Stimulated activated CD8-positive, alpha-beta memory T cell treated with anti-CD3 and anti-CD28 coated beads, Interleukin-15, amount 100 ng/mL, for 4 hours (primary cell): ENCODE data around the gene ZC2HC1C.
"Not testable (repeated sequence)": the region's sequence is repeated elsewhere in the genome, so short reads cannot be mapped to it uniquely, and the experiment has no call there.

ENCODE experiments used
- DNase-seq, 2 donors: peaks; one replicate each; pipeline ENCODE4 v3.0.0-alpha.2; 2020; ENCODE audit warnings: low read depth in 2 of 2

Gene ZC2HC1C

GRCh38 chr14:75094896-75095295 is 25.5 kb downstream of the ZC2HC1C start:
- DNase-seq = no peak

GRCh38 chr14:75095690-75096089 is 26.2 kb downstream of the ZC2HC1C start:
- DNase-seq = no peak

- no peak for DNase-seq
Observed at GRCh38 chr14:75096959-75097358, 27.5 kb downstream of the ZC2HC1C start.

GRCh38 chr14:75098212-75098611 is 28.8 kb downstream of the ZC2HC1C start:
- DNase-seq = no peak

- DNase-seq = no peak
Observed at GRCh38 chr14:75098682-75099081, 29.2 kb downstream of the ZC2HC1C start.

- DNase-seq = no peak
Observed at GRCh38 chr14:75101491-75101890, 32.0 kb downstream of the ZC2HC1C start.

- DNase-seq = no peak
Observed at GRCh38 chr14:75107186-75107585, 37.7 kb downstream of the ZC2HC1C start.

GRCh38 chr14:75109877-75110276 is 40.4 kb downstream of the ZC2HC1C start:
- no peak for DNase-seq

GRCh38 chr14:75113932-75114539 is 44.6 kb downstream of the ZC2HC1C start:
- no peak for DNase-seq

- DNase-seq = no peak
Observed at GRCh38 chr14:75119056-75119455, 49.6 kb downstream of the ZC2HC1C start.

- no peak for DNase-seq
Observed at GRCh38 chr14:75120541-75121291, 51.3 kb downstream of the ZC2HC1C start.

- no peak for DNase-seq
Observed at GRCh38 chr14:75121552-75121951, 52.1 kb downstream of the ZC2HC1C start.

GRCh38 chr14:75123991-75124390 is 54.5 kb downstream of the ZC2HC1C start:
- no peak for DNase-seq

- no peak for DNase-seq
Observed at GRCh38 chr14:75125617-75126016, 56.2 kb downstream of the ZC2HC1C start.

- DNase-seq = no peak
Observed at GRCh38 chr14:75126121-75126544, 56.7 kb downstream of the ZC2HC1C start.

- peak; percentile 78 to 80 for DNase-seq
Observed at GRCh38 chr14:75126679-75127473, 57.4 kb downstream of the ZC2HC1C start, which contains the start of gene NEK9. TSS of gene NEK9 (minus strand) at chr14:75127048. CDS start at chr14:75126921, 127 bp downstream.

- not testable (repeated sequence) for DNase-seq
Observed at GRCh38 chr14:75127474-75127820, 58.0 kb downstream of the ZC2HC1C start.

GRCh38 chr14:75127903-75128595 is 58.6 kb downstream of the ZC2HC1C start:
- DNase-seq = no peak

GRCh38 chr14:75128596-75128990 is 59.2 kb downstream of the ZC2HC1C start:
- DNase-seq = no peak
